Measurements from ENCODE around the gene CAPN13.

CAPN13 gene

DNA sequence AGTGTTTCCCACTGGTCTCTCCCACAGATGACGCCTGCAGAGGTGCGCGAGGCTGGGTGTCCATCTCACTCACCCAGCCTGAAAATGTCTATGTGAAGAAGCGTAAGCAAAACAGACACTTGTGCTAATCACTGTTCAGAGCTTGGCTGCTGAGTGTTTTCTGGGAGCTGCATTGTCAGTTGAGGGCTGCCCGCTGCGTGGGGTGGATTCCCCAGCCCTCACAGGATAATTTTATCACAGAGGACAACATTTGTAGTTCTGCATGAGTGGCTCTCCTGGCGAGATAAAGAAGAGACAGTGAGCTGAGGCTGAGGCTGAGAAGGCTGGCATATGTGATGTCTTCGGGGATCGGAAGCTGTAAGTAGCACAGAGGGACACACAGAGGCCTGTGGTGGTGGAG is 16.2 kb upstream of the CAPN13 start:
- H3K9me2 ChIP-seq (replicated peaks; ENCODE audit: control insufficient read depth, low read length) = no peaks in the 10 kb centered on the region
- no peaks in the 10 kb centered on the region for H3K79me2 ChIP-seq (ENCODE audit: control insufficient read depth, low read length)
- H3K9me3 ChIP-seq (ENCODE audit: control insufficient read depth, insufficient read depth, low read length) = no peaks in the 10 kb centered on the region
- no peak overlapping the region for H3K4me2 ChIP-seq (ENCODE audit: low read length)
- no peaks in the 10 kb centered on the region for H3K4me1 ChIP-seq (ENCODE audit: control insufficient read depth, low read length)
- no peaks in the 10 kb centered on the region for H3F3A ChIP-seq (ENCODE audit: control insufficient read depth, insufficient read depth)
- H3K27ac ChIP-seq (ENCODE audit: low read depth, low read length) = no peak overlapping the region
- TF ChIP-seq, protein P1, sequence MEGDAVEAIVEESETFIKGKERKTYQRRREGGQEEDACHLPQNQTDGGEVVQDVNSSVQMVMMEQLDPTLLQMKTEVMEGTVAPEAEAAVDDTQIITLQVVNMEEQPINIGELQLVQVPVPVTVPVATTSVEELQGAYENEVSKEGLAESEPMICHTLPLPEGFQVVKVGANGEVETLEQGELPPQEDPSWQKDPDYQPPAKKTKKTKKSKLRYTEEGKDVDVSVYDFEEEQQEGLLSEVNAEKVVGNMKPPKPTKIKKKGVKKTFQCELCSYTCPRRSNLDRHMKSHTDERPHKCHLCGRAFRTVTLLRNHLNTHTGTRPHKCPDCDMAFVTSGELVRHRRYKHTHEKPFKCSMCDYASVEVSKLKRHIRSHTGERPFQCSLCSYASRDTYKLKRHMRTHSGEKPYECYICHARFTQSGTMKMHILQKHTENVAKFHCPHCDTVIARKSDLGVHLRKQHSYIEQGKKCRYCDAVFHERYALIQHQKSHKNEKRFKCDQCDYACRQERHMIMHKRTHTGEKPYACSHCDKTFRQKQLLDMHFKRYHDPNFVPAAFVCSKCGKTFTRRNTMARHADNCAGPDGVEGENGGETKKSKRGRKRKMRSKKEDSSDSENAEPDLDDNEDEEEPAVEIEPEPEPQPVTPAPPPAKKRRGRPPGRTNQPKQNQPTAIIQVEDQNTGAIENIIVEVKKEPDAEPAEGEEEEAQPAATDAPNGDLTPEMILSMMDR (IDR thresholded peaks at IDR 0.05; ENCODE audit: low read depth, low read length, poor library complexity, severe bottlenecking) = no peak
- TF ChIP-seq EZH2phosphoT487 (IDR thresholded peaks at IDR 0.05; ENCODE audit: borderline replicate concordance, low read length) = no peak
- H3K27me3 ChIP-seq (ENCODE audit: control insufficient read depth, low read length) = no peaks in the 10 kb centered on the region; the same call in 1 of the 2 replicates
- no peak overlapping the region for H3K4me3 ChIP-seq (ENCODE audit: low read length)
- no peaks in the 10 kb centered on the region for H3K36me3 ChIP-seq (ENCODE audit: control insufficient read depth, low read length)
- H4K20me1 ChIP-seq (ENCODE audit: control insufficient read depth, insufficient read depth, low read depth, low read length) = no peaks in the 10 kb centered on the region

DNA sequence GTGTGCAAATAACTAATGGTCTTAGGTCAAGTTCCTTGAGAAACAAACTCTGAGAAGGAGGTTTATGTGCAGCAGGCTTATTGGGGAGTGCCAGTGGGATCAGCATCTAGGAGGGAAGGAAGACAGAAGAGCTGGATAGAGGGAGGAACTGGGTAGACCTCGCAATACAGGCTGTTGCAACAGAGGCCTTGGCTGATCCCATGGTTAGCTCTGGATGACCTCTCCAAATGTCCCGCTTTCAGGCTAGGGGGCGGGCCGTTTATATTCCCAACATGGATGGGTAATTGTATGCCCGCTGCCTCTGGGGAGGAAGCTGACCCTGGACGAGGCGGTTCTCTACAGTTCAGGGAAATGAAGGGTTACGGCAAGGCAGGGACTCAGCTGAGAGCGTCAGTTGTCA is 14.7 kb upstream of the CAPN13 start:
- Histone ChIP-seq H3F3A (ENCODE audit: control insufficient read depth, insufficient read depth) (no peaks in the 10 kb centered on the region), H3K4me2 (ENCODE audit: low read length) (no peak overlapping the region), H3K27ac (ENCODE audit: low read depth, low read length) (no peak overlapping the region), H3K9me3 (ENCODE audit: control insufficient read depth, insufficient read depth, low read length) (no peaks in the 10 kb centered on the region), H3K9me2 (replicated peaks; ENCODE audit: control insufficient read depth, low read length) (no peaks in the 10 kb centered on the region), H3K4me3 (ENCODE audit: low read length) (no peak overlapping the region), H3K27me3 (ENCODE audit: control insufficient read depth, low read length) (no peaks in the 10 kb centered on the region; the same call in 1 of the 2 replicates), H3K4me1 (ENCODE audit: control insufficient read depth, low read length) (no peaks in the 10 kb centered on the region), H3K36me3 (ENCODE audit: control insufficient read depth, low read length) (no peaks in the 10 kb centered on the region), H4K20me1 (ENCODE audit: control insufficient read depth, insufficient read depth, low read depth, low read length) (no peaks in the 10 kb centered on the region), H3K79me2 (ENCODE audit: control insufficient read depth, low read length) (no peaks in the 10 kb centered on the region)
- TF ChIP-seq, protein P1 (IDR thresholded peaks at IDR 0.05; ENCODE audit: low read depth, low read length, poor library complexity, severe bottlenecking) = no peak
- TF ChIP-seq EZH2phosphoT487 (IDR thresholded peaks at IDR 0.05; ENCODE audit: borderline replicate concordance, low read length) = no peak

DNA sequence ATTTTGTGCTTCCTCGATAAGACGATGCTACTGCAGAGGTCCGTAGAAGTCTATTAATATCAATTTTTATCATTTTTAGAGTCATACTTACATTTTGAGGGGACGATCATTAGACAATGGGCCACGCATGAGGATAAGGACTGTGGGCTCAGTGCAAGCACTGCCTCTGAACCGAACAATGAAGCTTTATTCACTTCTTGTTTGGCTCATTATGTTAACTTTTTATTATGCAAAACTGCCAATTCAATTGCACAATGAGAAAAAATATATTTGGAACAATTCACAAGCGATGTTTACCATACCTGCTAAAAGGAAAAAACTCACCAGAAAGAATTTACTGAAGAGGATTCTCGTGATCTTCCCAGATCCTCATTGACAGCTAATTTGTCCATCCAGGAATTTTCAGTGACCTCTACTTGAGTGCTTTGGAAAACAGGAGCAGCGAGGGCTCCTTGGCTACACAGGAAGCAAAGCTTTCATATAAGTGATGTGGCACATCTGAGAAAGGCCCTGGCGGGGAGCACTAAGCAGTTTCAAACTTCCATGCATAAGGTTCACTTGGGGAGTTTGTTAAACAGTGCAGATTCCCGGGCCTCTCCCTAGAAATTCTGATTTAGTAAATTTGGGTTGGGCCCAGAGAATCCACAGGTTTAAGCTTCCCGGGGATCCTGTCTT is 13.3 kb upstream of the CAPN13 start:
- Histone ChIP-seq H3K27ac (ENCODE audit: low read depth, low read length) (no peak overlapping the region), H3K36me3 (ENCODE audit: control insufficient read depth, low read length) (no peaks in the 10 kb centered on the region), H3K4me2 (ENCODE audit: low read length) (no peak overlapping the region), H3K27me3 (ENCODE audit: control insufficient read depth, low read length) (no peaks in the 10 kb centered on the region), H3K4me3 (ENCODE audit: low read length) (no peak overlapping the region), H3K79me2 (ENCODE audit: control insufficient read depth, low read length) (no peaks in the 10 kb centered on the region), H3K9me2 (replicated peaks; ENCODE audit: control insufficient read depth, low read length) (no peaks in the 10 kb centered on the region), H3K4me1 (ENCODE audit: control insufficient read depth, low read length) (no peaks in the 10 kb centered on the region), H3K9me3 (ENCODE audit: control insufficient read depth, insufficient read depth, low read length) (no peaks in the 10 kb centered on the region), H4K20me1 (ENCODE audit: control insufficient read depth, insufficient read depth, low read depth, low read length) (no peaks in the 10 kb centered on the region), H3F3A (ENCODE audit: control insufficient read depth, insufficient read depth) (no peaks in the 10 kb centered on the region)
- TF ChIP-seq EZH2phosphoT487 (IDR thresholded peaks at IDR 0.05; ENCODE audit: borderline replicate concordance, low read length) = no peak
- TF ChIP-seq, protein P1 (IDR thresholded peaks at IDR 0.05; ENCODE audit: low read depth, low read length, poor library complexity, severe bottlenecking) = no peak
